SHP77 (cell line): ENCODE results near the gene CRYGB.

Experiments used
- DNase-seq, 2 experiments: peaks; one replicate each; lab custom pipeline; 2025; lab: John Stamatoyannopoulos, UW

CRYGB gene

DNA sequence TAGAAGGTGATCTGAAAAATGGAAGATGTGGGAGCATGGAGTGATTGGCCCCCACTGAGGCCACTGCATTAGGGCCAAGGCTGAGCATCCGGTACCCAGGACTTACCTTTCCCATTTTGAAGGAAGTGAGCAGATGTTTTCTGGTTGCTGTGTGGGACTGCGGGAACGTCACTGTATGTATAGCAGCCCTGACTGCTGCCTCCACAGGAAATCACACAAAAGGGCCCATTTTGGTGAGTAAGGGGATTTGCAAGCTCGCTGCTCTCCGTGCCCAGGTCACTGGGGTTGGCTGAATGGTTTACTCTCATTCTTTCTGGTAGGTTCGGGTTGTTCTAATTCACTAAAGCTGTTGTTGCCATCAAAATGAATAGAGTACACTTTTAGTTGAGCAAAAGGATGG is at the start of gene CRYGB:
TSS of gene CRYGB (minus strand) at position 153 of the 400 bp plus-strand sequence. CDS start at position 115, 38 bp downstream.
- DNase-seq, result no peak

GRCh38 chr2:208195531-208195930 is 49.6 kb upstream of the CRYGB start:
- DNase-seq, result no peak

GRCh38 chr2:208192611-208193236 is 46.8 kb upstream of the CRYGB start:
- DNase-seq, result no peak

GRCh38 chr2:208189810-208190503 is 44.0 kb upstream of the CRYGB start, which contains the start of gene C2orf80:
Gene C2orf80 (minus strand): TSS chr2:208190030. CDS start chr2:208186986, 3,044 bp downstream.
- DNase-seq, result no peak

GRCh38 chr2:208189069-208189809 is 43.3 kb upstream of the CRYGB start:
- DNase-seq, result no peak

GRCh38 chr2:208186893-208187292 is 40.9 kb upstream of the CRYGB start:
- DNase-seq, result no peak

DNA sequence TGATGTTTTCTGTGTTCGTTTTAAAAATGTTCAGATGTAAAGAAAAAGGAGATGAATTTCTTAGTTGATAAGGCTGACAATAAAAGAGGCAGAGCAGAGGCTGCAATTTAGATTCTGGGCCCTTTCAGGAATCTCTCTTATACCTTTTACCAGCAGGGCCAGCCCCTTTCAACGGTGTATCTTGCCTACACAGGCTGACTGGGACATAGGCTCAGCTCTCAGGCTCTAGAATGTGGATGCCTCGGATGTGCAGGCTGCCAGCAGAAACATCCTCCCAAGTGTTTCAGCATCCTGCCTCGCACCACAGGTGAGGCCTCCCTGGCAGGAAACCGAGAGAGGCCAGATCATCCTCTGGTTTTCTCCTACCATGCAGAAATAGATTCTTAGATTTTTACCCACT is 40.5 kb upstream of the CRYGB start:
- DNase-seq, result no peak

DNA sequence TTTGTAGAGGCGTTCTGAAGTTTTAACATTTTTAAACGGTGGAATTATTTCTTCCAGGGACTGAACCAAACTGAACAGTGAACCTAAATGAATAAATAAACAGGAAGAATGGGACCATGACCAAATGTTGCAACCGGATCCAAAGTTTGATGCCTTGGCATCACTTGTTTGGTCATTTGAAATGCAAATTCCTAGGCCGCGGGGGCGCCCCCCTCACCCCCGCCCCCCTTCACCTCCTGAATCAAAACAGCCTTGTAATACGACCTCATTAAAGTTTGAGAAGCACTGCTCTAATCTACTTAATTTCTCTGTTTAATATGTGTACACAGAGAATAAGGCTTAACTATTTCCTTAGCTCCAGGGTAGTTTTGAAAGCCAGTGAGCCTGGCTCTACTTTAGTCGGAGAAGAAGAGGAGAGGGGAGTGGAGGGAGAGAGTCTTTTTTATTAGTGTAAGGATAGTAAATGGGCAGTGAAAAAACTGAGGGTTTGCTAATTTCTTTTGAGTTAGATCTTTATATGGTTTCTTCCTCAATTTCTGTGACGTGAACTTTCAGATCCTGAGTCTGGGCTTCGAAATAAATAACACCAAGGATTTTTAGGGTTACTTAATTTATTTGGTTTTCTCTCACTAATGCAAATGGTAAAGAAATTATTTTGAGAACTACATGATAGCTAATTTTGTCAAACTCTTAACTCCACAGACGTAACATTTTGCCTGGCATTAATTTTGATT is 38.2 kb upstream of the CRYGB start:
- DNase-seq, result no peak

DNA sequence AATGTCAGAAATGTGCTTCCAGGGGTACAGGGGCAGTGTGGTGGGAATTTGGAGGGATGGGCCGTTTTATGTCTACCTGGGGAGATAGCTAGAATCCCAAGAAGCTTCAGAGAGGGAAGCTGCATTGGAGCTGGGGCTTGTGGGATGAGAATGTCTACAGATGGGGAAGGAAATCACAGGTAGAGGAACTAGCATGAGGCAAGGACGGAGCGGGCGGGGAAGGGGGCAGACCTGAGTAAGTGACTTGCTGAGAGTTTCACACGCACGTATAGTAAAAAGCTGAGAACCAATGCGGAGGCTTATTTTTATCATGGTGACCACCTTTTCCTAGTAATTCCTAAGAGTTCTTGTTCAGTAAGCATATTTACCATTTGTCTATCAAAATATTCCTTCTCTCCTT is 37.6 kb upstream of the CRYGB start:
- no peak for DNase-seq

GRCh38 chr2:208182835-208183234 is 36.9 kb upstream of the CRYGB start:
- no peak for DNase-seq

DNA sequence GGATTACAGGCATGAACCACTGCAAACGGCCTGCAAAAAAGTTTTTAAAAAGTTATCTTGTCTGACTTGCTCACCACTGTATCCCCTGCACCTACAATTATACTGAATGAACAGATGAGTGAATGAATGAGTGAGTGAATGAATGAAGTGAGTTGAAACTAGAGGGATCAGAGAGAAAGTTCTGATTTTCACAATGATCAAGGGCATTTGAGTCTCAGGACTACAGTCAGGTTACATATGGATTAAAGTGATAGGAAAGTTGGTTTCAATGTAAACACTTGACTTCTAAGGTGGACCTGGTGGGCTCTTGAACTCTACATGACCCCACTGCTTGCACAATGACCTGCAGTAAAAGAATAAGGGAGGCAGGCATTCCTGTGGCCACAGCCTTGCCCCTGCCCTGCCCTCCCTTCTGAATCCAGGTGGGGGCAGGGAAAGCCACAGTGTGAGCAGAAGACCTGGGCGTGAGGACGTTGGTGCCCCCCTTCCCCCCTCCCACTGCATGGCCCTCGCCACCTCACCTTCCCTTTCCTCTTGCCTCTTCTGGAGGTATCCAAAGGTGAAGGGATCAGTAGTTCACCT is 33.2 kb upstream of the CRYGB start:
- DNase-seq, result no peak

DNA sequence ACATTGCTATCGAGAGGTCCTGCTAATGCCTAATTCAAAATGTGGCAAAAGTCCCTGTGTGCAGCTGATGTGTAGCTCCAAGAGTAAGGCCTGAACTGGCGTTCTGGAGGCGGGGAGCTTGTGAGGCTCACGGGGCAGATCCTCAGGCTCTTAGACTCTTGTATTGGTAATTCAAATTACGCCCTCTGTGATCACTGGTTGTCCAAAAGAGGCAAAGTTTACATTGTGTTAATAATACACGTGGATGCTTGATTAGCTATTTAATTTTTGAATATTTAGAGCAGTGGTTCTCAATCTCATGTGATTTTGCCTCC is 29.8 kb upstream of the CRYGB start:
- DNase-seq, result peak in 1 of 2 experiments; percentile 7

DNA sequence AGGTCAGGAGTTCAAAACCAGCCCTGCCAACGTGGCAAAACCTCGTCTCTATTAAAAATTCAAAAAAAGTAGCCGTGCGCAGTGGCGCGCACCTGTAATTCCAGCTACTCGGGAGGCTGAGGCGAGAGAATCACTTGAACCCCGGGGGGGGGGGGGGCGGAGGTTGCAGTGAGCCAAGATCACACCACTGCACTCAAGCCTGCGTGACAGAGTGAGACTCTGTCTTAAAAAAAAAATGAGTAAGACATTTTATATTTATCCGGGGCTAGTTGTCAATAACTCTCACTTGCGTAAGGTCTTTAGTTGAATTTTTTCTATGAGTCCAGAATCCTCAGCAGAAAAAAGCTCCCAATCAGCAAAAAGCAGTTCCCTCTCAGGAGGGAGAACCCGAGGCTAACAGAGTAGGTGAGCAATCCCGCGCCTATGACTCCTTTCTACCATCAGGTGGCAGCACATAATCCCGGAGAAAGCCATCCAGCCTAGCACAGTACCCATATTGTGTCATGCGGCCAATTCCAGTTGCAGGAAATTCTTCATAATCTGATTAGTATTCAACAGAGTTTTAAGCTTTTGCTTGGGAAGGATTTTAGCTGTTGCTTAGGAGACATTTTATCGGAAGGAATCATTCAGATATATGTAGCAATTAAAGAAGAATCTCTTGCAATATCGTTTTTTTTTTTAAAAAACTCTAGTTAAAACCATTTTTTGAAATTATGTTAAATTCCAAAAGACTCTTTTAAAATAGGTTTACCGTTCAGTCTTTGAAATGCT is 29.3 kb upstream of the CRYGB start:
- DNase-seq, result peak; percentile 67 to 83

DNA sequence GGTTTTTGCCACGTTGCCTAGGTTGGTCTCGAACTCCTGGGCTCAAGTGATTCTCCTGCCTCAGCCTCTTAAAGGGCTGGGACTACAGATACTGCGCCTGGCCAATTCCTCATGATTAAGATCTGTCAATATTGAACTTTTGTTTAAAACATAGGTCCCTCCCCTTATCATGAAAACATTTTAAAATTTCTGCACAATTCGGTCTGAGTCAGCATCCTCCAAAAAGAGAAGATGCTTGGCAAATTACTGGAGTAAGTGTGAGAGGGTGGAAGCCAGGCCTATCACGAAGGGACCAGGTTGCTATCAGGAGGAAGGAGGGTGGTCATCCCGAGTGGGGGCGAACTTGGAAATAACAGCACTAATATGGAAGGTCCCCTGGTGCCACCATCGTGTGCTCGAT is 28.2 kb upstream of the CRYGB start:
- DNase-seq, result no peak

DNA sequence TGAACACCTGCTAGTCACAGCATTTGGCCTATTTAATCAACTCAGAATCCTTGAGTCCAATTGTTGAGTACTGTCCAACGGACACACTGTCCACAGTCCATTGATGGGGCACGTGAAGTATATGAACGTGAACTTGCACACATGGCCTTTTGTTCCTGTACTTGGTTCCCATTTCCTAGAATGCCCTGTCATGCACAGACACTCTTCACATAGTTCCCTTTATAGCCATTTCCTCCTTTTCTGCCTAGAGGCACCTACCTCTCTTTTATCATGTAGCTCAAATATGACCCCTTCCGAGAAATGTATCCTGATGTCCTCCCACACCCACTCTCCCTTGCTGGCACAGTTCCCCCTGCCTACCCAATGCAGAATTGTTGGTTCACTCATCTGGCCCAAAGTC is 26.2 kb upstream of the CRYGB start:
- DNase-seq, result no peak

GRCh38 chr2:208164951-208165755 is 19.2 kb upstream of the CRYGB start:
- DNase-seq, result no peak

DNA sequence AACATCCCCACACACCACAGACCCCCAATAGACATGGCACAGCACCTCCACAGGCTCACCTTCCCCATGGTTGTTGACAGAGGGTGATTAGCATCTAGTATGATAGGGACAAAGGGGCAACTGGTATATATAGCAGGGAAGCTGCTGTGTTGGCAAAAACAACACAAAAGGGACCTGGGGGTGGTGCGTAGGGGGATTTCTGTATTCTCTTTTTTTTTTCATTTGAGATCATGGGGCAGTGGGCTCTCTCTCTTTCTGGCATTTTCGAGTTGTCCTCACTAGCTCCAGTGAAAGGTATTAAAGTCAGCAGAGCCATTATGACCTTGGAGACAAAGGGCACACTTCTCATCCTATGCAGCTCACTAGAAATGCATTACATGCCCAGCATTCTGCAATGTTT is 17.5 kb upstream of the CRYGB start, which contains the start of gene CRYGA:
TSS of gene CRYGA (minus strand) at position 101 of the 400 bp plus-strand sequence. CDS start at position 68, 33 bp downstream.
- DNase-seq, result no peak

DNA sequence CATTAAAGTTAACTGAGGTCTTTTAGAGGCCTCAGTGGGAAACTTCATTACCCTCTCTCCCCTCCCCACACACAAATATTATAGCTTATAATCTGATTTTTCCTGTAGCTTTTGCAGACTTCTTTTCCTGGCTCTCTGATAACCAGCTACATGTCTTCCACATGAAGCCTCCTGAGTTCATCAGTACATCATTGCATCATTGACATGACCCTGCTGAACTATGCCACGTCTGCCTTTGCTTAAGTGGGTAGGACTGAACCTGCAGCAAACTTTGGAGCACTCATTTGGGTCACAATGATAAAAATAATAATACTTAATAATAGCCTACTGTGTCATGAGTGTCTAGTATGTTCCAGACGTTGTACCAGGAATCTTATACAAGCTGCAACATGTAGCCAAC is 10.5 kb upstream of the CRYGB start:
- DNase-seq, result no peak

- no peak for DNase-seq
Observed at GRCh38 chr2:208153156-208153555, 7.2 kb upstream of the CRYGB start.

GRCh38 chr2:208150956-208151355 is 5.0 kb upstream of the CRYGB start:
- DNase-seq, result no peak
